IPS-15b (cell line): ENCODE data around the gene ZNF865.

Experiments
- H3K27me3 ChIP-seq: one replicate; pipeline ENCODE4 v1.6.1; 2013; ENCODE audit warnings: low read length; ENCODE audit not compliant: control insufficient read depth, insufficient read depth
- H3K36me3 ChIP-seq: one replicate; pipeline ENCODE4 v1.6.1; 2013; ENCODE audit warnings: low read length; ENCODE audit not compliant: control insufficient read depth, insufficient read depth
- H3K4me1 ChIP-seq: one replicate; pipeline ENCODE4 v1.6.1; 2013; ENCODE audit warnings: mild to moderate bottlenecking, low read length; ENCODE audit not compliant: control insufficient read depth, insufficient read depth
- H3K4me3 ChIP-seq: one replicate; pipeline ENCODE4 v1.5.1; 2013; ENCODE audit warnings: low read depth, low read length
- H3K9ac ChIP-seq: one replicate; pipeline ENCODE4 v1.6.1; 2013; ENCODE audit warnings: low read depth, mild to moderate bottlenecking, low read length
- H3K9me3 ChIP-seq: one replicate; pipeline ENCODE4 v1.6.1; 2013; ENCODE audit warnings: mild to moderate bottlenecking, low read length; ENCODE audit not compliant: control insufficient read depth, insufficient read depth

The ZNF865 gene

GRCh38 chr19:55613396-55613795 lies 7.9 kb downstream of the ZNF865 start:
- Histone ChIP-seq H3K36me3 (peaks cover 22% of the 10 kb centered on the region), H3K4me3 (no peak overlapping the region), H3K4me1 (no peaks in the 10 kb centered on the region), H3K9me3 (no peaks in the 10 kb centered on the region), H3K27me3 (no peaks in the 10 kb centered on the region), H3K9ac (no peak overlapping the region)

- no peaks in the 10 kb centered on the region for H3K9me3 ChIP-seq
- no peaks in the 10 kb centered on the region for H3K4me1 ChIP-seq
- H3K4me3 ChIP-seq = no peak overlapping the region
- no peaks in the 10 kb centered on the region for H3K27me3 ChIP-seq
- H3K9ac ChIP-seq = no peak overlapping the region
- peaks cover 22% of the 10 kb centered on the region for H3K36me3 ChIP-seq
Measured at GRCh38 chr19:55613930-55614710, 8.7 kb downstream of the ZNF865 start.

GRCh38 chr19:55614711-55615542 lies 9.5 kb downstream of the ZNF865 start:
- H3K36me3 ChIP-seq = peaks cover 17% of the 10 kb centered on the region
- no peaks in the 10 kb centered on the region for H3K9me3 ChIP-seq
- H3K27me3 ChIP-seq = no peaks in the 10 kb centered on the region
- H3K4me1 ChIP-seq = no peaks in the 10 kb centered on the region
- H3K4me3 ChIP-seq = no peak overlapping the region
- H3K9ac ChIP-seq = no peak overlapping the region

- Histone ChIP-seq H3K4me3 (no peak overlapping the region), H3K9me3 (no peaks in the 10 kb centered on the region), H3K27me3 (no peaks in the 10 kb centered on the region), H3K4me1 (no peaks in the 10 kb centered on the region), H3K36me3 (peaks cover 17% of the 10 kb centered on the region), H3K9ac (no peak overlapping the region)
Measured at GRCh38 chr19:55615543-55616394, 10.3 kb downstream of the ZNF865 start.

- no peaks in the 10 kb centered on the region for H3K4me1 ChIP-seq
- no peaks in the 10 kb centered on the region for H3K9me3 ChIP-seq
- H3K9ac ChIP-seq = no peak overlapping the region
- peaks cover 21% of the 10 kb centered on the region for H3K36me3 ChIP-seq
- no peaks in the 10 kb centered on the region for H3K27me3 ChIP-seq
- no peak overlapping the region for H3K4me3 ChIP-seq
Measured at GRCh38 chr19:55616395-55616875, 11.0 kb downstream of the ZNF865 start.

- Histone ChIP-seq H3K9me3 (no peaks in the 10 kb centered on the region), H3K4me1 (no peaks in the 10 kb centered on the region), H3K36me3 (peaks cover 21% of the 10 kb centered on the region), H3K4me3 (no peak overlapping the region), H3K27me3 (no peaks in the 10 kb centered on the region), H3K9ac (no peak overlapping the region)
Measured at GRCh38 chr19:55617426-55617825, 12.0 kb downstream of the ZNF865 start.

GRCh38 chr19:55618426-55618825 lies 13.0 kb downstream of the ZNF865 start:
- Histone ChIP-seq H3K27me3 (no peaks in the 10 kb centered on the region), H3K4me3 (no peak overlapping the region), H3K9me3 (no peaks in the 10 kb centered on the region), H3K36me3 (peaks cover 21% of the 10 kb centered on the region), H3K4me1 (no peaks in the 10 kb centered on the region), H3K9ac (no peak overlapping the region)

GRCh38 chr19:55619286-55619685 lies 13.8 kb downstream of the ZNF865 start:
- peaks cover 21% of the 10 kb centered on the region for H3K36me3 ChIP-seq
- H3K4me3 ChIP-seq = no peak overlapping the region
- no peak overlapping the region for H3K9ac ChIP-seq
- H3K4me1 ChIP-seq = no peaks in the 10 kb centered on the region
- H3K9me3 ChIP-seq = no peaks in the 10 kb centered on the region
- no peaks in the 10 kb centered on the region for H3K27me3 ChIP-seq

- Histone ChIP-seq H3K9ac (no peak overlapping the region), H3K36me3 (peaks cover 13% of the 10 kb centered on the region), H3K4me1 (no peaks in the 10 kb centered on the region)
Measured at GRCh38 chr19:55620410-55621204, 15.2 kb downstream of the ZNF865 start.

GRCh38 chr19:55621205-55621672 lies 15.8 kb downstream of the ZNF865 start:
- Histone ChIP-seq H3K9me3 (no peaks in the 10 kb centered on the region), H3K4me3 (no peak overlapping the region), H3K4me1 (no peaks in the 10 kb centered on the region), H3K36me3 (peaks cover 7% of the 10 kb centered on the region), H3K27me3 (no peaks in the 10 kb centered on the region), H3K9ac (no peak overlapping the region)

More at GRCh38 chr19:55620410-55621204, 15.2 kb downstream of the ZNF865 start:
- Histone ChIP-seq H3K27me3 (no peaks in the 10 kb centered on the region), H3K4me3 (no peak overlapping the region), H3K9me3 (no peaks in the 10 kb centered on the region)
